Measurements from ENCODE around the gene GLCCI1. TPM values are rescaled to one million over a fixed set of nuclear protein-coding genes. Genes with fewer than 3 reads are reported as not detected.

Gene GLCCI1
- total and polyA plus RNA-seq, 12 donors, result 0.75 to 13.0 (median 6.6) TPM

DNA sequence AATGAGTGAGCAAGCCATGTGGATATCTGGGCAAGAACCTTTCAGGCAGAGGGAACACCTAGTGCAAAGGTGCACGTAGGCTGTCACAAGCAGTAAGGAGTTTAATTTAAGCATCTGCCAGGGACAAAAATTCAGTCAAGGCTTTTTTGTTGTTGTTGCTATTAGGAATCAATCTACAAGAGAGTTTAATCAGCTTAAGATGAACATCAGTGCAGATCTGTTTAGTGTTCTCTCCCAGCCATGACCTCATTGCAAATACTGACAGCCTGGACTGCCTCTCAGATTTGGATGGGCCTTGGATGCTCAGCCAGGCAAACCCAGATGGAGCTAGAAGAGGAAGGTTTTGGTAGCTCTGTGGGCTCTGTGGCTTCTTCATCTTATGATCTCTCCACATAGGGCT, 3.3 kb upstream of the GLCCI1 start:
- no peaks in the 10 kb centered on the region for H3K9me3 ChIP-seq
- DNase-seq, result no peak
- H3K4me3 ChIP-seq, result no peak overlapping the region
- TF ChIP-seq, protein P1, sequence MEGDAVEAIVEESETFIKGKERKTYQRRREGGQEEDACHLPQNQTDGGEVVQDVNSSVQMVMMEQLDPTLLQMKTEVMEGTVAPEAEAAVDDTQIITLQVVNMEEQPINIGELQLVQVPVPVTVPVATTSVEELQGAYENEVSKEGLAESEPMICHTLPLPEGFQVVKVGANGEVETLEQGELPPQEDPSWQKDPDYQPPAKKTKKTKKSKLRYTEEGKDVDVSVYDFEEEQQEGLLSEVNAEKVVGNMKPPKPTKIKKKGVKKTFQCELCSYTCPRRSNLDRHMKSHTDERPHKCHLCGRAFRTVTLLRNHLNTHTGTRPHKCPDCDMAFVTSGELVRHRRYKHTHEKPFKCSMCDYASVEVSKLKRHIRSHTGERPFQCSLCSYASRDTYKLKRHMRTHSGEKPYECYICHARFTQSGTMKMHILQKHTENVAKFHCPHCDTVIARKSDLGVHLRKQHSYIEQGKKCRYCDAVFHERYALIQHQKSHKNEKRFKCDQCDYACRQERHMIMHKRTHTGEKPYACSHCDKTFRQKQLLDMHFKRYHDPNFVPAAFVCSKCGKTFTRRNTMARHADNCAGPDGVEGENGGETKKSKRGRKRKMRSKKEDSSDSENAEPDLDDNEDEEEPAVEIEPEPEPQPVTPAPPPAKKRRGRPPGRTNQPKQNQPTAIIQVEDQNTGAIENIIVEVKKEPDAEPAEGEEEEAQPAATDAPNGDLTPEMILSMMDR (IDR thresholded peaks at IDR 0.05), result no peak
- intact Hi-C loops (cut with DNase I), result loop anchor here in 3 of 10 donors (5.0 to 10.0 kb wide), 4 partner anchors 250 to 323 kb away; partner anchors contain the start of gene UMAD1 (in 1 of the 3)
- no peak overlapping the region for H3K27ac ChIP-seq
- no peaks in the 10 kb centered on the region for H3K36me3 ChIP-seq
- 81 to 97% methylated on average over 1 of the region's 1 CpG for WGBS, 2 donors
- no peaks in the 10 kb centered on the region for H3K27me3 ChIP-seq
- no peak for ATAC-seq
- peaks cover 0 to 9% (median 7%) of the 10 kb centered on the region in 9 donors for H3K4me1 ChIP-seq

DNA sequence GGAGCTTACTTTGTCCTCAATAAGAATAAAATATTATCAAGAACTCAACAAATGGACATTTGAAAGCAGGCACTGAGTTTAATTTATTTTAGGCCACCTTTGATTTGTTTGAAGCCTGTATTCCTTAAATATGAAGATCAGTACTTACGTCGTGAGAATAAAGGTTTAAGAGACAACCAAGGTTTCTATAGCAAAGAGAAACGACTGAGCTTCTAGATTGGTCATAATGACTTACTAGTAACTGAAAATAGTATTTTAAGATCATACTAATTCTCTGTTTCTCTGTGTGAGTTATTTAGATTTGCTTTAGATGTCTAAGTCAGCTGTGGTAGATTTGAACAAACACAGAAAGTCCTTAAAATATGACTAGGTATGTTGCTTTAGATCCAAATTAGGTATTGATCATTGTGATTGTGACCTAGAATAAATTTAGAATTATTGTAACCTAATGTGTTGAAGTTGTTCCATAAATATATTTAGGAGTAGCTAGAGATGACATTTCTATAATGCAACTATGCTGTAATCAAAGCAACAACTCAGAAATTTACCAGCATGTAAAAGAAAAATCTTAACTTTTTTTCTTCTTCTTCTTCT, 2.4 kb upstream of the GLCCI1 start:
- Histone ChIP-seq H3K27ac (no peak overlapping the region), H3K36me3 (no peaks in the 10 kb centered on the region), H3K4me1 (peaks cover 0 to 18% (median 13%) of the 10 kb centered on the region in 9 donors), H3K9me3 (no peaks in the 10 kb centered on the region), H3K4me3 (no peak overlapping the region), H3K27me3 (no peaks in the 10 kb centered on the region)
- TF ChIP-seq, protein P1 (IDR thresholded peaks at IDR 0.05), result no peak
- DNase-seq (no peak), ATAC-seq (no peak)
- intact Hi-C loops (cut with DNase I), result loop anchor here in 3 of 10 donors (5.0 to 10.0 kb wide), 4 partner anchors 249 to 324 kb away; partner anchors contain the start of gene UMAD1 (in 1 of the 3)
- 53 to 65% methylated on average over 3 of the region's 3 CpGs for WGBS, 2 donors

DNA sequence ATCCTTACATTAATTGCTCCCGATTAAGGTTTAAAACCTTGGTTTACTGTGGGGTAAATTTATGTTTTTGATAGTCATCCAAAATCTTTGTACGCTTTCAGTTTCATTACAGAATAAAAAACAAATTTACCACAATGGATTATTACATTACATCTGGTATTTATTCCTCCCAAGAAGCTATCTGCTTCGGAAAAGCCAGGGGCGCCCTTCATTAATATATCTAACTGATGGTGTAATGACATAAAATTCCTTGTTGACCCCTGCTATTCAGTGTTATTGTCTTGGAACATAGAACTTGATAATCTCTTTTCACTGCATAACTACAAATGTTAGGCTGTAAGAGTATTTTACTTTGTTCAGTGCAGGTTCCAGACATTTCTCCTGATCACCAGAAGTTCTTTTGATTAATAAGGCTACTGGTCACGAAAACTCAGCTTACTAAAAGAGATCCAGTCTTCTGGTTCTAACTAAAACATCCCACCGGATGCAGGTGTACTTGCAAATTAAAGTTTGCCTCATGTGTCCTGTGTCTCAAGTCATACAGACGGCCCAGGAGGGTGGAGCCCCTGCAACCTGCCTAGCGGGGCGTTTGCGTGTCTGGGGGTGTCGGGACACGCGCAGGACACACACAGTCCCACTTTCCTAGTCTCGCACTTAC, 581 bp upstream of the GLCCI1 start:
- H3K27me3 ChIP-seq, result no peaks in the 10 kb centered on the region
- WGBS, 2 donors, result 9 to 10% methylated on average over 14 of the region's 14 CpGs
- intact Hi-C loops (cut with DNase I), result loop anchor here in 3 of 10 donors (1.0 to 10.0 kb wide), 5 partner anchors 247 to 402 kb away; partner anchors contain the start of genes MIOS (in 1 of the 3) and UMAD1 (in 1 of the 3)
- ATAC-seq, result no peak
- H3K36me3 ChIP-seq, result no peaks in the 10 kb centered on the region
- H3K27ac ChIP-seq, result peak overlapping the region in 9 of 10 donors; percentile 19 to 98 (median 93)
- peak overlapping the region; percentile 57 to 100 (median 90) for H3K4me3 ChIP-seq
- peaks cover 0 to 34% (median 13%) of the 10 kb centered on the region in 9 donors for H3K4me1 ChIP-seq
- TF ChIP-seq, protein P1 (IDR thresholded peaks at IDR 0.05), result peak in 1 of 9 donors; percentile 8
- no peak for DNase-seq
- H3K9me3 ChIP-seq, result no peaks in the 10 kb centered on the region

DNA sequence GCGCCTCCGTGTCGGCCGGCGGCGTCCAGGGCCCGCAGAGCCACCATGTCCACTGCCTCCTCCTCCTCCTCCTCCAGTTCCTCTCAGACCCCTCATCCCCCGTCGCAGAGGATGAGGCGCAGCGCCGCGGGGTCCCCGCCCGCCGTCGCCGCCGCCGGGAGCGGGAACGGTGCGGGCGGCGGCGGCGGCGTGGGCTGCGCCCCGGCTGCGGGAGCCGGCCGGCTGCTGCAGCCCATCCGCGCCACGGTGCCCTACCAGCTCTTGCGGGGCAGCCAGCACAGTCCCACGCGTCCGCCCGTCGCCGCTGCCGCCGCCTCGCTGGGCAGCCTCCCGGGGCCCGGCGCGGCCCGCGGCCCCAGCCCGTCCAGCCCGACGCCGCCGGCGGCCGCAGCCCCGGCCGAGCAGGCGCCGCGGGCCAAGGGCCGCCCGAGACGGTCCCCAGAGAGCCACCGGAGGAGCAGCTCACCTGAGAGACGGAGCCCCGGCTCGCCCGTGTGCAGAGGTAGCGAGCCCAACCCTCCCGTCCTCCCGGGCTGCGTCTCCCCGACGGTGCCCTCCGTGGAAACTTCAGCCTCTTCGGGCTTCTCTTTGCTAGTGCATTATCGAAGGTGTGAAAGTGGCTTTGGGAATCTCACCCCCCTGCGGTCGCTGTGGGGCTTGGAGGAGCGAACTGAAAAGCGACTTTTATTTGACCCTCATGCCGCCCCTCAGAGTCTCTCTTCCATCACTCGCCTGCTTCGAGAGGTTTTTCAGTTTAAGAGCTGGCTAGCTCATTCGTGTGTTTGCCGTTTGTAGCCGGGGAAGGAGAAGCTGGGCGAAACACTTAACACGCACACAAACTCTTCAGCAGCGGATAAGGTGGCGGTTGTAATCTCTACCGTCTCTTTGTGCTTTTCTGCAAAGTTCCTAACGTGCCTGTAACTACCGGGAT, 975 bp downstream of the GLCCI1 start:
- intact Hi-C loops (cut with DNase I), result loop anchor here in 5 of 10 donors (5.0 to 10.0 kb wide), 6 partner anchors 235 to 327 kb away; partner anchors contain the start of gene UMAD1 (in 1 of the 5)
- no peaks in the 10 kb centered on the region for H3K27me3 ChIP-seq
- DNase-seq (peak; percentile 26 to 28), ATAC-seq (no peak)
- no peaks in the 10 kb centered on the region for H3K9me3 ChIP-seq
- WGBS, 2 donors, result 0 to 1% methylated on average over 72 to 98 of the region's 98 CpGs
- peak overlapping the region in 9 of 10 donors; percentile 84 to 98 (median 93) for H3K27ac ChIP-seq
- TF ChIP-seq, protein P1 (IDR thresholded peaks at IDR 0.05), result peak in 2 of 9 donors; percentile 18 to 21
- no peaks in the 10 kb centered on the region for H3K36me3 ChIP-seq
- H3K4me3 ChIP-seq, result peak overlapping the region; percentile 57 to 100 (median 90)
- peaks cover 0 to 35% (median 13%) of the 10 kb centered on the region in 9 donors for H3K4me1 ChIP-seq

Measured in heart right ventricle (tissue), 16 donors.